Myocyte (in vitro differentiated cells): ENCODE data around the gene GYPC. TPM values are rescaled to one million over a fixed set of nuclear protein-coding genes. Genes with fewer than 3 reads are reported as not detected.
"Not testable (repeated sequence)": the region's sequence is repeated elsewhere in the genome, so short reads cannot be mapped to it uniquely, and the experiment has no call there.

ENCODE experiments used
- DNase-seq: peaks from one replicate; pipeline ENCODE4 v3.0.0-alpha.2; 2012; ENCODE audit warnings: low read depth
- total RNA-seq: library from RNA; depleted of rRNA; stranded (reverse); fragments of >200 nt; gene quantifications from 2 replicates; pipeline ENCODE4 v1.2.3, GENCODE V29; 2014

GYPC gene
- total RNA-seq, 1 donor from 2014 or later, result 14.4 TPM

DNA sequence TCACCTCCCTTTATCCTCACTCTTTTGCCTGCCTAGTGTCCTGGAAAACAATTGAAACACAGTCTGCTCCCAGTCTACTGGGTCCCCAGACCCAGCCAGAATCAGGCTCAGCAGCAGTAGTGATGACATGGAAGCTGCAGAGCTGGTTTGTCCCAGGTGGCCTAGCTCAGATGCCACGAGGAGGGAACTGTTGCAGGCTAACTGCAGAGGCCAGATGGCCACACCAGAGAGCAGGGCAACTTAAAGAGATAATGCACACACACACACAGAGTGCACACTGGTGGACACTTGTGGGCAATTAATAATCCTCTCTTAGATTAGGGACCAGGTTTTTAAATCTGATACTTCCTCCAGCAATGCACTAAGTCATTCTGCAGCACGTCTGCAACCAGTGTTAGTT is 42.4 kb downstream of the GYPC start:
- no peak for DNase-seq

DNA sequence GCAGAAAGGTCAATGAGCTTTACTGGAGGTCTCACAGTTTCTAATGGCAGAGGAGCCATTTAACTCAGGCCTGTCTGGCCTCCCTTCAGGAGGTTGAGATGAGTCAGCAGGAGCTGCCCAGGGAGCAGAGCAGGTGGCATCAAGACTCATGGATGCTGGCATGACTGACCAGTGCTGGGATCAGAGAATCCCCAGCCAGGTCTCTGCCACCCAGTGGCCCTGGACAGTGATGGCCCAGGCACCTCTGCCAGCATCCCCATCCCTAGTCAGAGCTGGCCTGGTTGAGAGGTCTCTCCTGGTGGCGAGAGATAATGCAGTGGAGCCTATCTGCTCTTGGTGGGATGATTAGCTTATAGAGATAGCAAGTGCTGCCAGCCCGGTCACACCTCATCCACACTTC is 43.1 kb downstream of the GYPC start:
- peak; percentile 63 for DNase-seq

DNA sequence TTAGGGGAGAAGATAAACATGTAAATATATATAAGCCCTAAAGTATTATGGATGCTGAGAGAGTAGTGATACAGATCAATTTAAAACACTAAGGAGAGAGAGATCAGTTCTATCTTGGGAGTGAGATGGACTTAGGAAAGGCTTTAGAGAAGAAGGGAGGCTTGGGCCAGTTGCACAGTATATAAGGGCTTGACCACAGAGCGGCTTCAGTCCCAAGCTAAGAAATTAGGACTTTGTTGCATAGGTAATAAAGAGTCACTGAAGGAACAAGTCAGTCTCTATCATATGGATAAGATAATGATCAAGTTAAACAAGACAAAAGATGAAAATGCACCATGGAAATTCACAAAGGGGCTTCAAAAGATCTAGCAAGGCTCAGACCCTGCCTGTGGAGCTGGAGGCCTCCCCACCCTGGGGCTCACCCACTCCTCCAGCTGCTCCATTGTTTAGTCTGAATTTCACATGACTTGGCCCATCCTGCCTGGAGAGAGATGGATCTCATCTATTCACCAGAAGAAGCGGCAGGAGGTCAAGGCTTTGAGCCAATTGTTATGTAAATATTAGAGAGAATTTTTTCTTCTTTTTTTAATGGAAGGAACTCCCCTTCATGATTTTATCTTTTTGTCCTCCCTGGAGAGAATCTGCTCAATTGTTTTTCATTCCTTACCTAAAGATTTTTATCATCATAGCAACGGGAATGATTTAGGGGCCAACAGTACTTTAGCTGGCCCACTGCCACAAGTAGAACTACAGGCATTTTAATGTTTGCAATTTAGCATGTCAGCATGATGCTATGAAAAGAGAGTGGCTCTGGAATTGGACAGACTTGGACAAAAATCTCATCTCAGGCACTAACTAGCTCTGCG is 44.0 kb downstream of the GYPC start:
- no peak for DNase-seq

DNA sequence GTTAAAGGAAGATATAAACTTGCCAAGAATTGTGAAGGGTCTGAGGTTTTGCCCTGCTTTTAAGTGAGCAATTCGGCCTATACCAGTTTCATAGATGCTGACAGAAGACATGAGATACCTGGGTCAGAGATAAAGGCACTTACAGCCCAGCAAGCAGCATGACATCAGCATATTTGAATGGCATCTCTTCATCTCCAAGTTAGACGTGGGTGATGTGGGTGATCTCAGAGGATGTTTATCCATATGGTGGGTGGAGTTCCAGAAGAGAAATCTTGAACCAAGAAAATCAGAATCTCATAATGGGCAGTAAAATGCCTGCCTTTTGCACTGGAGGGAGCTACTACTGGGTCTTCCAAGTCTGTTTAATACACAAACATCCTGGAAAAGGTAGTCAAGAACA is 44.7 kb downstream of the GYPC start:
- DNase-seq, result no peak

DNA sequence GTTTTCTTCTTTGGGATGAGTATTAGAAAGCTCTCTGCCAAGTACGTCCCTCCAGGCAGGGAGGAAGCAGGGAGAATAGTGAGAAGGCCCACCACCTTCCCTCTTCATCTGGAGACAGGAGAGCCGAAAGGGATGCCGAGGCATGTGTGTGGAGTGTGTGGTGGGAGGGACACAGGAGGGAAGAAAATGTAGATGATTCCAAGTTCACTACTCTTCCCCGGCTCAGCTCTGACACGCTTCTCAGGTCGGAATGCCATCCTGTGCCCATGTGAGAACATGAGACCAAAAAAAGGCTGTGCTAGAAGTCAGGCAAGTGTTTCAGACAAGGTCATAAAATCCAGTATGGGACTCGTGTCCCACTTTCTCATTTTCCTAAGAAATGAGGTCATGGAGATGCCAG is 47.4 kb downstream of the GYPC start:
- DNase-seq, result no peak

DNA sequence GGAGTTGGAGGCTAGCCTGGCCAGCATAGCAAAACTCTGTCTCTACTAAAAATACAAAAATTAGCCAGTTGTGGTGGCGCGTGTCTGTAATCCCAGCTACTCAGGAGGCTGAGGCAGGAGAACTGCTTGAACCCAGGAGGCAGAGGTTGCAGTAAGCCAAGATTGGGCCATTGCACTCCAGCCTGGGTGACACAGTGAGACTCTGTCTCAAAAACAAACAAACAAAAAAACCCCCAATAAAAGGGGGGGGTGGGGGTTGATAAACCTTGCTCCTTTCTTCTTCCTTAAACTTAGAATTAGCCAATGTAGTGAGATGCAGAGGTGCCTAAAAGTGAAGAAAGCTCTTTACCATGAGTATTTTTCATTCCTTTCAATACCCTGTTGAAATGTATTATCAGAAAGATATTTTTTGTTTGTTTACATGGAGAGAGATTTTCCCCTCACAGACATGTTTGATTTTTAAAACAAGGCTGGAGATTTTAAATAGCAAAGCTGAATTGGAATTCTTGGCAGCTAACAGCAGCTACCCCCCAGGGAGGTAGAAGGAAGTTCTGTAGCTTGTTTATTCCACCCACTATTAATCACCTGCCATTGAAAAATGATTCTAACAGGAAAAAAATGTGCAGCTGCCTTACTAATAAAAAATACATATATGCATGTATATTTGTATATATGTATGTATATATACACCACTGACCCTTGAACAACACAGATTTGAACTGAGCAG is 48.6 kb downstream of the GYPC start:
- DNase-seq, result no peak

DNA sequence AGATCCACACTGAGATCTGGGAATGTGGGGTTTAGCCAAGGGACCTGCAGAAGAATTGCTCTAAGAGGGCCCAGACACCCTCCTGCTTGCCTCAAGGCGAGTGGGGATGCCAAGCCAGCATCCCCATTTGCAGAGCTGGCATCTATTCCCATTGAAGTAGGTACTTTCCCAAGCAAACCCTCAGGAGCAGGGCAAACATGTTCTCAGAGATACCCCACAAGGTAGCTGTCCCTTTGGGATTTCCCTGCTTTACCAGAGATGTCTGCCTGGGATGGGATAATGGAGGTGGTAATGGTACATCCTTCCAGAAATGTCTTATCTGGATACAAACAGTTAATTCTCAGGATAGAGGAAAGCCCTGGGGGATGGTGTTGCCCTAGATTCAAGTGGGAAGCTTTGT is 51.2 kb downstream of the GYPC start:
- DNase-seq, result no peak

DNA sequence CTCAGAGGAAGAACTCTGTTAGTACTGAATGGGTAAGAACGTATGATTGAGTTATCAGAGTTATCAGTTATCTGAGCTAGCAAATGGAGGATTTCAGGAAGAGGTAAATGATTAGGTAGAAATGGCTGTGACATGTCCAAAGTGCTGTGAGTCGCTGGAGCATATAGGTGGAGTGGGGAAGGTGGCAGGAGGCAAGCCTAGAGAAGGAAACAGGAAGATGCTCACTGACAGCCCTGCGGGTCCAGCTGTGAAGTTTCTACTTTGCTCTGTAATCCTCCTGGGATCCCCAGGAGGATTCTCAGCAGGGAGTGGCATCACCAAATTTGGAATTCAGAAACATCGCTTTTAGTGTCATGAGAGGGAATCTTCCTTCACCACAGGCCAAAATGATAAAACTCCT is 52.0 kb downstream of the GYPC start:
- DNase-seq, result no peak

DNA sequence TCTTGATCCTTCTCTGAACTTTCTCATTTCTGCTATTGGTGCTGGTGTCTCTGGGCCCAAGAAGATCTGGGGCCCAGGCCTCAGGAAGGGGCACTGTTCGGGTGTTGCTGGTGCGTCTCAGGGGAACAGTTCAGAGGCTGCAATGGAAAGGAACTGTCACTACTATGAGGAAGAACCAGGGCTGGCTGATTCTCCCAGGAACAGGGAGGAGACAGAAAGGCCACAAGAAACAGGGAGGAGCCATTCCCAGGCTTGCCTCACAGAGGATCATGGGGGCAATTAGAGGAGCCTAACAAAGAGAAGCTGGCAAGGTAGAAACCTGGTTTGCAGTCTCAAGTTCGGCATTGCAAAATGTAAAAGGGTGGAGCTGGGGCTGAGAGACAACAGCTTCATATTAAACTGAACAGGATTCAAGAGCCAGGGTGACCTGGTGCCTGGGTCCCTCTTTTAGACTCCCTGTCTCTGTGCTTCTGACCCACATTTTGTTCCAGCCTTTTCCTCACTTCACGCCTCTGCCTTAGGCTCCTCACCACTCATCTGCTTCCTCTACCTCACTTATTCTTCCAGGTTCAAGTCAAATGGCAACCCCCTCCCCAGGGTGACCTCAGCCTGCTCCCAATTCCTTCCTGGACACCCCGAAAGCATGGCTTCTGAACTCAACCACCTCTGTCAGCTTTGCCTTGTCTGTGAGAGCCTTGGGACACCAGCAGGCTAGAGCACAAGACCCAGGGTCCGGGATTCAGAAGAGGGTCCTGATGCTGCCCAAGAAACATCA is 58.4 kb downstream of the GYPC start:
- DNase-seq, result no peak

DNA sequence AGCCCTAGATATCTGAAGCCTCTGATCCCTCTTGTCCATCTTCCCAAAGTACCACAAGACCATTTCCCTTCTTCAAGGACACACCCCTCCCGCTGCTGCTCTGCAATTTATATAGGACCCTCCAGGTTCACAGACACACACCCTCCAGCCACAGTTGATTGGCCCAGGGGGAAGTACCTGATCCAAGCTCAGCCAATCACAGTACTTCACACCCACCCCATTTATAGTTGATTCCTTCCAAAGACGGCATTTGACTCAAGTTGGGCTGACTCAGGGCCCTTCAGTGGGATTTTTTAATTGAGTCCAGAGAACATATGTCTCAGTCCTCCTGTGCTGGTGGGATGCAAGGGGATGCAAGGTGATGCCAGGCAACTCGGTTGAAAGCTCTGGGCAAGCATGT is 59.2 kb downstream of the GYPC start:
- DNase-seq, result no peak

DNA sequence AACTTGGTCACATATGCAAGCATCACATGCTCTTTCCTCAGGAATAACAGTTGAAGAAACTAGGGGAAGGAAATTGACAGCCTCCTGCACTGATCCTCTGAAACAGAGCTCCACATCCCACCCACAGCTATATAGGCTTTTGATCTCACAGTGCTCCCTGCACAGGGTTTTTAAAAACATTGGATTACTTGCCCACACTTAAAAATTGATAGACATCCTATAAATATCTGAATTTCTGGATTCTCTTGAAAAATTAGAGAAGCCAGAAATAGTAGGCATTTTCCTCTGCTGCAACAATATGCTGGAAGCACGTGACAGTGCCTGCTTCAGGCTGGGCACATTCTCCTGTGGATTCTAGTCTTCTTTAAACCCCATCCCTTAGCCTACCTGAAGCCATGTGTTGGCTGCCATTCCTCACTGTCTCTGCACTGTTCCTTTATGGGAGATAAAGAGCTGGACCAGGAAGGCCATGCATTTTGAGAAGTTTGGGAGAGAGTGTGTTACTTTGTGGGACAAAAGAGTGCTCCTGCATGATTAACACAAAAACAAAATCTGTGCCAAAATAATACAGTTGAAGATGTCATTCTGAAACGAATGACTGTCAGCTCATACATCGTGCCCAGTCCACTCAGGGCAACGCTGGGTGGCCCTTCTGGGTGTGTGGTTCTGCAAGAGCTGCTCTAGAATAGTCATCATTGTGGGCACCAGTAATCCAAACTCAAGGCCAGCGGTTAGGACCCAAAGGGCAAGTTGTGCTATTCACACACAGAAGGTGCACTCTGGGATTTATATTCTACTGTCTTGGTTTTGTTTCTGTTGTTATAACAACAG is 59.8 kb downstream of the GYPC start:
- DNase-seq, result no peak

DNA sequence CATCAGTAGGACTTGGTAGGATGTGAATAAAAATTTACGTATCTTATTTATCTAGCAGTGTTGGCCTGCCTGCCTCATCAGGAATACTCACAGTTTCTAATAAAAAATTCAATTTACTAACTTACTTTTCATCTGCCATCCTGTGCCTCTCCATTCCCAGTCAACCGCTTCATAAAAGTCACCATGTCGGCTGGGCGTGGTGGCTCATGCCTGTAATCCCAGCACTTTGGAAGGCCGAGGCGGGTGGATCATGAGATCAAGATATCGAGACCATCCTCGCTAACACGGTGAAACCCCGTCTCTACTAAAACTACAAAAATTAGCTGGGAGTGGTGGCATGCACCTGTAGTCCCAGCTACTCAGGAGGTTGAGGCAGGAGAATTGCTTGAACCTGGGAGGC is 61.3 kb downstream of the GYPC start:
- not testable (repeated sequence) for DNase-seq

DNA sequence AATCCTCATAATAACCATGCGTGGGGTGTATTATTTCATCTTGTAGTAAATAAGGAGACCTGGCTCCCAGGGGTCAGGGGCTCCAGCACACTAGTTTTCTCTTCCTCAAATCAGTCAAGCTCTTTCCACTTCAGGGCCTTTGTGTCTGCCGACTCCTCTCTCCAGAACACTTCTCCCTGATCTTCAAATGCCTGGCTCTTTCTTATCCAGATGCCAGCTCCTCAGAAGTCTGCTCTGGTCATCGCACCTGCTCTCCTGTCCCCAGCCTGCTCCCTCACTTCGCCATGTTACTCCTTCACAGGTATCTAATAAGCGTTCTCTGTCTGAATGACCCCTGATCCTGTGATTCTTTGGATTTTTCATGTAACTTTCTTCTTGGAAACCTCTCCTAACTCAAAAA is 62.0 kb downstream of the GYPC start:
- no peak for DNase-seq

DNA sequence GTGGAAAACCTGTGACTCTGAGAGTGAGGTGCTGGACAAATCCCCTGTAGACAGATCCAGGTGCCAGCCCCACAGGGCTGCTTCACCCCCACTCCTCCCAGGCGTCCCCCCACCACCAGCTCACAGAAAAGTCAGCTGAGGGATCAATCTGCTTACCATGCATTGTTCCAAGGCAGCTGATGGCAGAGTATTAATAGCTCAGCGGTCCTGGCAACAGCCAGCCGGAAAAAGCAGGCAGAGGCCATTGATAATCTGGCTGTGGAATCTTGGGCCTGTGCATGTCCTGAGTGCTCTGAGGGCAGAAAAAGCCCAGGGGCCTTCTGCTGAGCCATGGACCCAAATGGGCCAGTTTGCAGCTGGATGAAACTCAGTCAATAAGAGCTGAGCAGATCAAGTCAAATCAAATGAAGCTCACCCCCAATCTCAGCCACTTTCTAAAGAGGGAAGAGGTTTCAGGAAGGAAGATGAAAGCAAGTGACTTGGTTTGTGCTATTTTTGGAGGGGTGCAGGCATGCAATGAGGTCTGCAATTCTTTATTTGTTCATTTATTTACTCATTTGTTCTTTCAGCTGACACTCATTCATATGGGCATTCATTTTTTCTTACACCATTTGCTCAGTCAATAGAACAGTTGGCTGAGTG is 63.4 kb downstream of the GYPC start:
- peak; percentile 34 for DNase-seq

DNA sequence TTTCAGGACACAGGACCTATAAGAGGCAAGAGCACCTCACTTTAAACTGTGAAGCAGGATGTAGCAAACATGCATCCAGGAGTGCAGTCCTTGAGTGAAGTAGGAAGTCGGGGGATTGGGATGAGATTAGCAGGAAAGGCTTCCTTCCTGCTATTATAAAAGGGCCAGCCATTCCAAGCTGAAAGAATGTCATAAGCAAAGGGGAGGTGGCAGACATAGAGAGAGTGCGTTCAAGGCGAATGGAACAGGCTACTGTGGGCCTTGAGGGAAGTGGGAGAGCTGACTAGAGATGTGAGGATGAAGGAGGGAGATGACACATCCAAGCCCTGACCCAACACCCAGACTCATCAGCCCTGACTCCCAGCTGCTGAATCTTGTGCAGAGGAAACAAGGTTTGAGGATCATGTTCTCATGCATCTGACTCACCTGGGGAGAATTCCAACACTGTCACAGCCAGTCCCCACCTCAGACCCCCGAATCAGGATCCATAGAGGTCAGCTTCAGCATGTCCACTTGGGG is 63.9 kb downstream of the GYPC start:
- DNase-seq, result no peak

DNA sequence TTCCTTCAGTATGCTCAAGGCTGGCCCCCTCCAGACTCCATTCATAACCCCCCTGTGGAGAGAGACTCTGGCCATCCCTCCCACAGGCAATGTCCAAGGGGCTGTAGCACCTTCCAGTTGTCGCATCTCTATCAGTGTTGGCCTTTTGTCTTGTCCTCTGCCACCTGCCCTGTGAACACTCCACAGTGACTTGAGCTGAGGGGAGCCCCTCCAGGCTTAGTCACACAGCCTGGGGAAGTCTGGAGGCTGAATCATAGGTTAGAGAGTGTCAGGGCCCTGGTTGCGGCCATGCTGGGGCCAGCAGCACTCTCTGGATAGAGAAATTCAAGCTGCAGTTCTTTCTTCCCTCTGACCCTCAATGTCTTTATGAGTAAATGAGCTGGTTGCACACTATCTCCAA is 64.7 kb downstream of the GYPC start:
- DNase-seq, result peak; percentile 34

DNA sequence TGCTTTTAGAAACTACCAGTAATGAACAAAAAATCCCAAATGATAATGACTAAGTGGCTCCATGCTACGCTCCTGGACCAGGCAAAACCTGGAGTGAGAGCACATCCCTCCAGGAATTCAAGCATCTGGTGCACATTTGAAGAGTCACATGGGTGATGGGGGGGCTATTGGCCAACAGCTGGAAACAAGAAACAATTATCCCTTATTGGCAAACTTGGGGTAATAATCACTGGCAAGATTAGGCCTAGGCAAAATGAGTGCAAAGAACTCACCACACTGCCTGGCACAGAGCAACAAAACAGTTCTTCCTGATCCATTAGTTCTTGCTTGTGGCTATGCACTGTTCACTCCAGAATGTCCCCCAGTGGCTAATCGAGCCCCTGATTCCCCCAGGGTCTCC is 66.1 kb downstream of the GYPC start:
- no peak for DNase-seq

DNA sequence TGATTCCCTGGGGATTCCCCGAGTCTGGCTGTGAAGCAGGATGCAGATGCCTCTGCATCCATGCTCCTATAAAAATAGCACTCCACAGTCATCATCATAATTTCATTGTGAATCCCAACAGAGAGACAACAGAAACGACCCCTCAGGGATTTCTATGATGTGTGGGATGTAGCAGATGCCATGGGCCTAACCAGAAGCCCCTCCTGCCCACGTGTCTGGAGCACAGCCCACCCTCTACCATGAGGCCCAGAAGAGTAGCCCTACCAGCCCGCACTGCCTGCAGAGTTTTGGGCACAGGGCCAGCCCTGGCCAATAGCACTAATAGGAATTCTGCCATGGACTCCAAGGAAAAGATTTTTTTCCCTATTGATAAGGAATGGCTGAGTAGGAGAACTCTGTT is 66.6 kb downstream of the GYPC start:
- DNase-seq, result no peak

DNA sequence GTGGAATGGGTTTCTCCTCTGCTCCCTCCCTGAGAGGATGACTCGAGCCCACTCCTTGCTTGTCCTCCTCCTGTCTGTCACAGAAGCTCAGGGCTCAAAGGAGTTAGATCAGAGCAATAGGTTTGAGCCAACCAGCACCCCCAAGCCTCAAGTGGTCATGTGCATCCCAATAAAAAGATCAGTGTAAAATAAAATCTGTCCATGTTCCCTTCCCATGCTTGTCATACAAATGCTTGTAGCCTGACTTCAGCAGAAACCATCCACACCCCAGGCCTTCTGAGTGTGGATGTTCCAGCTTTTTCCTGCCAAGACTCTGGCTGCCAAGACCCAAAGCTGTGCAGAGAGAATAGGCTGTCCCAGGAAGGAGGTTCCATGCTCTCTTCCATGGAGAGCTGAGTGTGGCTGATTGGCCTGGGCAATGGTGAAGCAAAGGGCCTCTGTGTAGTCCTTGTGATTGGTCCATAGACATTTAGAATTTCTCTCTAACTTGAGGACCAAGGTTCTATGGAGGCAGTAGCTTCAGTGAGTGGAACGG is 67.4 kb downstream of the GYPC start:
- DNase-seq, result no peak

DNA sequence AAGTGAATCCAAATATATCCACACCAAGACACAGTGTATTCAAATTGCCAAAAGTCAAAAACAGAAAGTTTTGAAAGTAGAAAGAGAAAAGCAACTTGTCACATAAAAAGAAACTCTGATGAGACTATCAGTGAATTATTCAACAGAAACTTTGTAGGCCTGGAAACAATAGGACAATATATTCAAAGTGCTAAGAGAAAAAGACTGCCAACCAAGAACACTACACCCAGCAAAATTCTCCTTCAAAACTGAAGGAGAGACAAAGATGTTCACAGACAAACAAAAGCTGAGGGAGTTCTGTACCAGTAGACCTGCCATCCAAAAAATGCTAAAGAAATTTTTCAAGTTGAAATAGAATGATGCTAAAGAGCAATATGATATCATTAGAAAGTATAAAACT is 69.6 kb downstream of the GYPC start:
- DNase-seq, result no peak
